HG03159 (cell line): ENCODE measurements around the gene KIF14.

Experiments used
- ATAC-seq: cut with Tn5 transposase; IDR thresholded peaks from one replicate; pipeline ENCODE4 v1.9.1; 2021; ENCODE audit warnings: mild to moderate bottlenecking, moderate library complexity; ENCODE audit not compliant: unreplicated experiment

KIF14 gene, protein sequence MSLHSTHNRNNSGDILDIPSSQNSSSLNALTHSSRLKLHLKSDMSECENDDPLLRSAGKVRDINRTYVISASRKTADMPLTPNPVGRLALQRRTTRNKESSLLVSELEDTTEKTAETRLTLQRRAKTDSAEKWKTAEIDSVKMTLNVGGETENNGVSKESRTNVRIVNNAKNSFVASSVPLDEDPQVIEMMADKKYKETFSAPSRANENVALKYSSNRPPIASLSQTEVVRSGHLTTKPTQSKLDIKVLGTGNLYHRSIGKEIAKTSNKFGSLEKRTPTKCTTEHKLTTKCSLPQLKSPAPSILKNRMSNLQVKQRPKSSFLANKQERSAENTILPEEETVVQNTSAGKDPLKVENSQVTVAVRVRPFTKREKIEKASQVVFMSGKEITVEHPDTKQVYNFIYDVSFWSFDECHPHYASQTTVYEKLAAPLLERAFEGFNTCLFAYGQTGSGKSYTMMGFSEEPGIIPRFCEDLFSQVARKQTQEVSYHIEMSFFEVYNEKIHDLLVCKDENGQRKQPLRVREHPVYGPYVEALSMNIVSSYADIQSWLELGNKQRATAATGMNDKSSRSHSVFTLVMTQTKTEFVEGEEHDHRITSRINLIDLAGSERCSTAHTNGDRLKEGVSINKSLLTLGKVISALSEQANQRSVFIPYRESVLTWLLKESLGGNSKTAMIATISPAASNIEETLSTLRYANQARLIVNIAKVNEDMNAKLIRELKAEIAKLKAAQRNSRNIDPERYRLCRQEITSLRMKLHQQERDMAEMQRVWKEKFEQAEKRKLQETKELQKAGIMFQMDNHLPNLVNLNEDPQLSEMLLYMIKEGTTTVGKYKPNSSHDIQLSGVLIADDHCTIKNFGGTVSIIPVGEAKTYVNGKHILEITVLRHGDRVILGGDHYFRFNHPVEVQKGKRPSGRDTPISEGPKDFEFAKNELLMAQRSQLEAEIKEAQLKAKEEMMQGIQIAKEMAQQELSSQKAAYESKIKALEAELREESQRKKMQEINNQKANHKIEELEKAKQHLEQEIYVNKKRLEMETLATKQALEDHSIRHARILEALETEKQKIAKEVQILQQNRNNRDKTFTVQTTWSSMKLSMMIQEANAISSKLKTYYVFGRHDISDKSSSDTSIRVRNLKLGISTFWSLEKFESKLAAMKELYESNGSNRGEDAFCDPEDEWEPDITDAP (N-terminal part only)

DNA sequence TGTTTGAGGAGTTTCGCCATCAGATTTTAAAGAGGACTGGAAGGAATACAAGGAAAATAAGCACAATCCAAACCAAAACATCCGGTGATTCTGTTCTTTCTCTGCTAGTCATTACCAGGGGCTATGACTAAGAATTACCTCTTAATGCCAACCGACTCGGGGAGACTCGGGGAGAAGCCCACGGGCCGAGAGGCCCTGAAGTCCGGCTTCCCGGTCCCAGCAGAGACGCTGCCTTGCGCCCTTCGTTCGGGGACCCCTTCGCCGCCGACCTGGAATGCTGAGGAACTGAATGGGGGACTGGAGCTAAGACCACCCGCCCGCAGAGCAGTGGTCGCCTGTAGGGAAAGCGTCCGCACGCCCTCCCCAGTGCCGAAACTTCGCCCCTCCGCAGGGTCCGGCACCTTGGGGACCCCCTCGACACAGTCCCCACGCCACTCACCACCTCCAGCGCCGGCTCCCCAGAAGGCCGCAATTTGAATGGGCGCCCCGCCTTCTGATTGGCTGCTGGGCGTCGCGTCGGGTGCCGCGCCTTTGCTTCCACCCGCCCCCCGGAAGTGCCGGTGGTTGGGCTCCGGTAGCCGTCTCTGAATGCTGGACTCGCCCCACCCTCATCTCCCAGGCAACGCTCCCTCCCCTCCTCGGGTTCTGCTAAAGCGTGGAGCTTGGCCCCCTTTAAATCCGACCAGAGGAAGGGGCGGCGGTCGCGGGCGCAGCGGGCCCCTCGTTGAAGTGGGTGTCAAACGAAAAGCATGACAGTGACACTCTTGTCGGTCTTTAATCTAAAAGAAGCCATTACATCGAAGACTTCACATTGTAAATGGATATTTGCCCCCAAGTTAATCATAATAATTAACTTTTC lies at the start of gene KIF14:
TSS of gene KIF14 (minus strand) at position 479 of the 859 bp plus-strand sequence. CDS start 2,028 bp downstream, outside the sequence.
- ATAC-seq = peak; percentile 90

DNA sequence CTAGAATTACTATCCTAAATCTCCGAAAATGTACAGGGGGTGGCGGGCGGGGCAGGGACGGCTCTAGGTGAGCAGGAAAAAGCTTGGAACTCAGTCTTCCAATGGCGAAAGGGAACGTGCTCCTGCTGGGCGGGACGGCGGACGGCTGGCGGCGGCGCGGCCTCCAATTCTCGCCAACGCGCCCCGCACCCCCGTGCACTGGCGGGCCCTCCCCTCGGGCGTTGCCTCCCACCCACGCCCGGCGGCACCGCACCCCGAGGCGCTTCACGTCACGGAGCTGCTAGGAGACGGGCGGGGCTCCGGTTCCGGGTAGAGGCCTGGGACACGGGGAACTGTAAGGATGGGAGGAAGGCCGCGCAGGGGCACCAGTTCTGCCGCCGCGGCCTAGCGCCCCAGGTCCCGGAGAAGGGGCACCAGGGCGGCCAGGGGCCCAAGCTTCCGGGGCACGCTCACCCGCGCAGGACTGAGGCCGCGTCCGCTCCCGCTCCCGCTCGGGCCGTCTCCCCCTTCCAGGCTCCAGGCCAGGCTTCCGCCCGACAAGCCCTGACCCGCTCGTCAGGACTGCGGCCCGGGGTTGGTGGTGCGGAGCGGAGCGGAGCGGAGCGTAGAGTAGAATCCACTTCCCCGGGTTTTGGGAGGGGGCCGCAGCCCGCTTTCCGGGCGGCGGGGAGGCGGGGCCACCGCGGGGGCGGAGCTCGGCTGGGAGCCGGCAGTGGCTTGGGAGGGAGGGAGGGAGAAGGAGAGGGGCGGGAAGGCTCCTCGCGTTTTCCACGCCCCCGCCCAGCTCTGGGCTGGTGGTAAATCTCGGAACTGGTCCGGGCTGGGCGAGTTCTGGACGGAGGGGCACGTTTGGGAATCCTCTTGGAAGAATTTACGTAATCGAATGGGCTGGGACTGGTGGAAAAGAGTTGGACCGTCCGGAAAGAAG lies 49.0 kb upstream of the KIF14 start, which contains the start of gene DDX59:
TSS of gene DDX59 (minus strand) at position 594 of the 928 bp plus-strand sequence. CDS start 3,167 bp downstream, outside the sequence.
- peak; percentile 84 for ATAC-seq

DNA sequence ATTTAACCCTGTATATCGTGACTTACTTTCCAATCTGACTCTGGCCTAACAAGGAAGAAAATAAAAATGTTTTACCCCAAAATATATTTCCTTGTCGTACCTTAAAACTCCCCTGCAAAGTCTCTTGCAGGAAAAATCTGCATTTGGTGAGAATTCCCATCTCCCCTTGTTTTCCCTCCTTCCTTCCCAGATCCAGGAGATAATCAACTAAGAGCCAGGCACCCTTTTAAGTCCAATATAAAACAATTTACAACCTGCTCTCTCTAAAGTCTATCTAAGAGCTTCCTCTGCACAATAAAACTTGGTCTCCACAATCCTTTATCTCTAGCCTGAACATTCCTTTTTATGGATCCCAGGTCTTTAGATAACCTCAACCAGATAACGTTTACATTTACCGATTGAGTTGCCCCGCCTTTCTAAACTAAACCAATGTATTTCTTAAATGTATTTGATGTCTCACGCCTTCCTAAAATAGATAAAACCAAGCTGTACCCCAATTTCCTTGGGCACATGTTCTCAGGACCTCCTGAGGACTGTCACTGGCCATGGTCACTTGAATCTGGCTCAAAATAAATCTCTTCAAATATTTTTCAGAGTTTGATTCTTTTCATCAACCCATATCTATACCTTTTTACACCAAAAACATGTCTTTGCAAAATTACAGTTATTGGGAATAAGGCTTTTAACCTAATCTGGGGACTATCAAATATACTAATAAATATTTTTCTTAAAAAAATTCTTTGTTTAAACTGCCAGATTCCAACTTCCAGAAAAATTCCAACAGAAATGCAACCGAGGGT lies 48.2 kb upstream of the KIF14 start:
- no peak for ATAC-seq

DNA sequence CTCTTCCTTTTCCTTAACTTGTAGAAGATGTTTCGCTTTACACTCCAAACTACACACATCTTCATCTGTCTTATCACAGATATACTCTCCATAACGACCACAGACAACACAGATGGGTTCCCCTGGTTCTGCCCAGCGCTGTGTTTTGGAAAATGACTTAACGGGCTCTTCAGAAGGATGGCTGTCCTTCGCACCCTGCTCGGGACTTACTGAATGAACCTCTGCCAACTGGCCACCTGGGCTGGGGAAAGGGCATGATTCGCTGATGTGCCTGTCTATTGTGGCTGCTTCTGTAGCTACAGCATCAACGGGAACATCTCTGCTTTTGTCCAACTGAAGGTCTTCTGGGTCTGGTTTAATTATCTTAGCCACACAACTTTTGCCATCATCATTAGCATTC lies 45.8 kb upstream of the KIF14 start:
- ATAC-seq = no peak

DNA sequence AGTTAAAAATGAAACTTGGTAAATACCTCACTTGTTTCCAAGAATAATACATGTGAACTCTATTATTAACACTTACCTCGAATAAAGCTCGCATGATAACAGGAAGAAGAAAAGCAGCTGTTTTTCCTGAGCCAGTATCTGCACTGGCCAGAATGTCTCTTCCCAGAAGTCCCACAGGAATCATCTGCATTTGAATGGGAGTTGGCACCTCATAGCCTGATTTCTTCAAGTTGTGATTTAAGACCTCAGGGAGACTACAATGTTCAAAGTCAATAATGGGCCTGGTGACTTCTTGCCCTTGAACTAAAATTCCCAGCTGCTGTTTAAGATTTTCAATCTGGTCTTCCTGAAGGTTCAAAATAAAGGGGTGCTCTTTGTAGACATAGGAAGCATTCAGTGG lies 45.3 kb upstream of the KIF14 start:
- no peak for ATAC-seq

DNA sequence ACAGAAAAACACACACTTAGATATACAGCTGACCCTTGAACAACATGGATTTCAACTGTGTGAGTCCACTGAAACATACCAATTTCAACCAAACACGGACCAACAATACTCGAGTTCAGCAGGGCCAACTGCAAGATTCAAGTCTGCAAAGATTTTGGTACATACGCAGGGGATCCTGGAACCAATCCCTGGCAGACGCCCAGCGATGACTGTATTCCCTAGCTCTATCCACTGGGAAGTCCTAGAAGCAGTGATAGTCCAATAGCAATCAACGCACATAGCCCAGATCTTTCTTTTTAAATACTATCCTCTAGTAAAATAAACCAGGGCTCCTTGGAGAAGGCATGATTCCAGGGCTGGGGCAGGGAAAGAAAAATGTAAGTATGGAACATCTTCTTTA lies 40.2 kb upstream of the KIF14 start:
- no peak for ATAC-seq

DNA sequence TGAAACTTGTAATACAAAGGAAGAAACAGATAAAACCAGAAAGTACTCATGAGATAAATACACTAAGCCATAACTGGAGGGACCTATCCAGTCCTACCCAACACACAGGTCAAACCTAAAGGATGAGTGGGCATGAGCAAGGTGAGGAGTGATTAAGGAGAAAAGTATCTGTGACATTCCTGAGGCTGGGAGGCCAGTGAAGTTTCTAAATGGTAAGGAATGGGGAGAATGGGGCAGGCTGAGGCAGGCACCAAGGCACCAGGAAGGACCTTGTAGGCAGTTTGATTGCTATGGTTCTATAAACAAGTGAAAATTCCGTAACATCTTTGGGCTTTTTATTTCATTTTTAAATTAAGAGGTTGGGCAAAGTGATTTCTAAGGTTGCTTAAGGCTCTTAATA lies 38.7 kb upstream of the KIF14 start:
- ATAC-seq = no peak

DNA sequence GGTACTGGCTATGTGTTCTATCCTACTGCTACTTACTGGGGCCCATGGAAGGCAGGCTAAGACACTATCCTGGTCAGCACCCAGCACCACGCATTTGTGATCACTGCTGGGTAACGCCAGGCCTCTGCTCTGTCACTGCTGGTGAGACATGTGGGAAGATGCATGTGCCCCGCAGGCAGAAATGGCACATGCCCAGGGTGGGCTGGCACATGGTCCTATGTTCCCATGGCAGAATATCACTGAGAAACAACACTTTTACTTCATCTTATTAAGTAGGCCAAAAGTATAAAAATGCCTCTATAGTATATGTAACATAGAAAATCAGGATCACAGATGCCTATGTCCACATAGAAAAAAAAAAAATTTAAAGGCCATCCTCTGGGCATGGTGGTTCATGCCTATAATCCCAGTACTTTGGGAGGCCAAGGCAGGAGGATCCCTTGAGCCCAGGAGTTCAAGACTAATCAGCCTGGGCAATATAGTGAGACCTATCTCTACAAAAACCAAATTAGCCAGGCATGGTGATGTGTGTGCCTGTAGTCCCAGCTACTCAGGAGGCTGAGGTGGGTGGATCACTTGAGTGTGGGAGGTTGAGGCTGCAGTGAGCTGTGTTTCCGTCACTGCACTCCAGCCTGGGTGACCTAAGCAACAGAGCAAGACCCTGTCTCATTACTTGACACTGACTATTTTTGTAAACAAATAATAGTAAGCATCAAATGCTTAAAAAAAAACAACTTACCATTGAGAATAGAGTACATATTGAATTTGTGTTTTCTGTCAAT lies 37.7 kb upstream of the KIF14 start:
- no peak for ATAC-seq

DNA sequence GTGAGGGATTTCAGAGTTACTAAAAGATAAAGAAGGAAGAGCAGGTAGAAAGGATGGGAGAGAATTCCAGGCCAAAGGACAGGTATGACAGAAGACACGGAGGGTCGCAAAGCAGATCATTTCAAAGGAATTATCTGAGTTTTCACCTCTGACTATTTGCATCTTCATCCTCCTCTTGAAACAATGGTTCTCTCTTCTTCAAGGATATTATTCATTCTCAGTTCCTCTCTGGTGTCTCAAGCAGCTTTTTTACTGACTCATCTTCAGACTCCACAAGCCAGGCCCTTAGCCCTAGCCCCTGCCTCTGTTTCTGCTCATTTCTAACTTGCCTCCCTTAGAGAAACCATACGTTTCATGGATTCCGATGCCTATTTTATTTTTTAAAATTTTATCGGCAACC lies 34.1 kb upstream of the KIF14 start:
- ATAC-seq = peak; percentile 93

DNA sequence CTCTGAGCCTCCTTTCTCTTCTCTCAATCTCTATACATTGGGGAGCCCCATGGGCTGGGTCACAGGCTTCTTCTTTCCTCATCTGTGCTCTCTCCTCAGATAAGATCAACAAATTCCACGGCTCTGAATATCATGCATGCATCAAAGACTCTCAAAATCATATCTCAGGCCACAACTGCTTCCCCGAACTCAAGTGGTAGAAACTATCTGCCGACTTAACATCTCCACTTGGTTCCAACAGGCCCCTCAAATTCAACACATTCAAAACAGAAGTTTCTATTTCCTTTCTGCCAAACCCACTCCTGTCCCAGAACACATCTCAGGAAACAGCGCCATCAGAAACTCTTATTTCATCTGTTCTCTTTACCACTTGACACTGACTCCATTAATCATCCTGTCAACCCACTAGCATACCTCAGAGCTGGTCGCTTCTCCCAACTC lies 32.5 kb upstream of the KIF14 start:
- ATAC-seq = no peak

DNA sequence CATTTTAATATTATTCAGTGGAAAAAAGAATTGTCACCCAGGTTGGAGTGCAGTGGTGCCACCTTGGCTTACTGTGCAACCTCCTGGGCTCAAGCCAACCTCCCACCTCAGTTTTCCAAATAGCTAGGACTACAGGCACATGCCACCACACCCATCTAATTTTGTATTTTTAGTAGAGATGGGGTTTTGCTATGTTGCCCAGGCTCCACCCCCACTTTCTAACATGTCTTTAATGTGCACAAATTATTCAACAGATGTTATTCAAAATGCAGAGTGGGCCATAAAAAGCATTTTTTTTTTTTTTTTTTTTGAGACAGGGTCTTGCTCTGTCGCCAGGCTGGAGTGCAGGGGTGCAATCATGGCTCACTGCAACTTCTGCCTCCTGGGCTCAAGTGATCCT lies 31.8 kb upstream of the KIF14 start:
- ATAC-seq = no peak

DNA sequence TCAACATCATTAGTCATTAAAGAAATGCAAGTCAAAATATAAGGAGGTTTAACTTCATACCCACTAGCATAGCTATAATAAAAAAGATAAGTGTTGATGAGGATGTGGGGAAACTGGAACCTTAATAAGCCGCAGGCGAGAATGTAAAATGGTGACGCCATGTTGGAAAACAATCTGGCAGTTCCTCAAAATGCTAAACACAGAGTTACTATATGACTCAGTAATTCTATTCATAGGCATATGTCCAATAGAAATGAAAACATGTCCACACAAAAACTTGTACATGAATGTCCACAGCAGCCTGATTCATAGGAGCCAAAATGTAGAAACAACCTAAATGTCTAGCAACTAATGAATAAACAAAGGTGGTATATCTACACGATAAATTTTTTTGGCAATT lies 26.0 kb upstream of the KIF14 start:
- ATAC-seq = no peak

DNA sequence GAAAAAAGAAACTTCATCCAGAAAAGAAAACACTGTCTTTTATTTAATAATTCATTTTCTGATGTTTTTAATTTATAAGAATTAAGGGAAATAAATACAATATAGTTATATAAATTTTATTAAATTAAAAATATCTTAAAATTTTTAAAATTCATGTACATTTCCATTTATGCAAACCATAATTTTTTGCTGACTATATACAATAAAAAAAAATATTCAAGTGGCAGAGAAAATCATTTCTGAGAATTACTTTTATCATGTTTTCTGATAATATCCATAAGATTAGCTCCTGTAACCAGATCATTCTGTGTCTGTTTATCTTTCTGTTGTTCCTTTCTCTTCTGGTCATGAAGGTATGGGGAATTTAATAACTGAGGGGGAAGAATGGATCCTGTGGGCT lies 23.5 kb upstream of the KIF14 start:
- ATAC-seq = no peak

DNA sequence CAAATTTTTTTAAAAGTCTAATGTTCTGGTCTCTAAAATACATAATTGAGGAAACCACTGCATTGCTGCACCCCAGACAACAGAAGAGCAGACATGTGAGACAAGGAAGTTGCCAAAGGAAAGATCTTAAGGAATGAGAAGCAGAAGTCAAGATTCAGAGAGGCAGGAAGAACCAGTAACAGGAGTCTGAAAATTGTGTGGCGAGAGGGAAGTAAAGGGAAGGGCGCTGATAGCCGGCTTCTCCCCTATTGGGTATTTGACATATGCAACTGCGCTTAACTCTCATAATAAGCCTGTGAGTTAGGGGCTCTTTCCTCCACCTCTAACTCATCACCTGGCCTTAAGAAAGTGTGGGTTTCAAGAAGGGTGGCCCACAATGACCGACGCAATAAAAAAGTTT lies 21.9 kb upstream of the KIF14 start:
- no peak for ATAC-seq

DNA sequence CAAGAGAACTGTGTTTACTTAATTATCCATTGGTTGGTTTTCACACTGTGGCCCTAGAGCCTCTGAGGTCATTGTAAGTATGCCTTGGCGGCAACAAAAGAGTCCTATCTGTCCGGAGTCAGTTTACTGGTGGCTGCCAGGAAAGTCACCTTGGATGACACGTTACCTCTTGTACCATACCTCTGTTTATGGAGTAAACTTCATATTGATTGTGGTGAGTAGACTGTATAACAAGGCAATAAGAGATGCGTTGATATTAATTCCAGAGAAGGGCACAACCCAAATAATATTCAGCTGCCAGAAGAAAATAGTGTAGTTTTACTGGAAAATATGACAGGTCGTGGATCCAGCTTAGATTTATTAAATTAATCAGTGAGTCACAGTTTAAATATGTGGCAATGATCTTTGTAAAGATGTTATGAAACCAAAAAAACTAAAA lies 20.4 kb upstream of the KIF14 start:
- no peak for ATAC-seq

DNA sequence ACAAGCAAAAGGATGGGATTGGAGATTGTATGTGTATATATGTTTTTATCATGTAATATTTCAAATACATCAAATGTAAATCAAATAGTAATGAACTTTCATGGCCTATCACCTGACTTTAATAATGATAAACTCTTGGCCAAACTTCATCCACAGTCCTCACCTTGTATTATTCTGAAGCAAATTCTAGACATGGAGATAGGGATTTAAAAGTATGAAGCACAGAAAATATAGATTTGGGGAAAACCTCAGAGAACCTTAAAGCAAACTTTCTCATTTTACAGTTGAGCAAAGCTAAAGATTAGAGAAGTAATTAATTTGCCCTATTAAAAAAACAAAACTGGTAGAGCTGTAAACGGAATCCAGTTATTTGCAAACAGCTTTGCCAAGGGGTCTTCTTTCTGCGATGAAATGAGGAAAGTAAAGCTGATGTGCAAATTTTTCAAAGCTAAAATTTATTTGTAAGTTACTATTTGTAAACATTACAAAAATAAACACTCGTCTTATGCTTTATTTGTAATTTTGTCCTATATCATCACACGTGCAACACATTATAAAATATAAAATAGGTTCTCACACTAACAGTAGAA lies 19.9 kb upstream of the KIF14 start:
- no peak for ATAC-seq

DNA sequence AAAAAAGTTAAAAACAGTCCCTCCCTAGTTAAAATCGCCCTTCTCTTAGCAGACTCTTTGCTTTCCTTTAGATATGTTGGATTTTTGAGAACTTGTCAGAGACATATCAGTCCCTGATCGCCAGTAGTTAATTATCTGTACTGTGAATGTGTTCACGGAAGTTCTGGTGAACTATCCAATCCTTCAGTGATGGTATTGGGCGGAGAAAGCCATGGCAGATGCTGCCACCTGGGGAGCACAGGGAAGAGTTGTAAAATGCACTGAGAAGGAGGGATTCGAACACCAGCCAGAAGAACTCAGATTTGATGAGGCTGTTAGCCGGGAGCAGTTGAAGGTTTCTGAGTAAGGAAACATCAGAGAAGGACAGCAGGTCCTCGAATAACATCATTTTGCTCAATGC lies 17.5 kb upstream of the KIF14 start:
- ATAC-seq = no peak
